ENCODE results near the gene GNAS. TPM values are rescaled to one million over a fixed set of nuclear protein-coding genes. Genes with fewer than 3 reads are reported as not detected.
"Not testable (repeated sequence)": the region's sequence is repeated elsewhere in the genome, so short reads cannot be mapped to it uniquely, and the experiment has no call there.

The GNAS gene
- total RNA-seq, 1 experiment from 2014 or later = 418 TPM

GRCh38 chr20:58826271-58826670 is 26.2 kb upstream of the GNAS start:
- no peak for DNase-seq (ENCODE audit: low read depth)

- no peak for DNase-seq (ENCODE audit: low read depth)
These were observed 24.4 kb upstream of the GNAS start for GRCh38 chr20:58828136-58828535.

GRCh38 chr20:58828804-58829203 is 23.7 kb upstream of the GNAS start:
- DNase-seq (ENCODE audit: low read depth) = not testable (repeated sequence)

GRCh38 chr20:58829531-58829941 is 23.0 kb upstream of the GNAS start:
- peak; percentile 13 for DNase-seq (ENCODE audit: low read depth)

- DNase-seq (ENCODE audit: low read depth) = no peak
These were observed 20.1 kb upstream of the GNAS start for GRCh38 chr20:58832457-58832856.

GRCh38 chr20:58833921-58834320 is 18.6 kb upstream of the GNAS start:
- DNase-seq (ENCODE audit: low read depth) = no peak

GRCh38 chr20:58835231-58835630 is 17.3 kb upstream of the GNAS start:
- DNase-seq (ENCODE audit: low read depth) = no peak

- no peak for DNase-seq (ENCODE audit: low read depth)
These were observed 15.8 kb upstream of the GNAS start for GRCh38 chr20:58836616-58837204.

- DNase-seq (ENCODE audit: low read depth) = no peak
These were observed 14.8 kb upstream of the GNAS start for GRCh38 chr20:58837717-58838116.

- no peak for DNase-seq (ENCODE audit: low read depth)
These were observed 14.3 kb upstream of the GNAS start for GRCh38 chr20:58838174-58838573.

GRCh38 chr20:58839474-58839874 is 13.0 kb upstream of the GNAS start:
- no peak for DNase-seq (ENCODE audit: low read depth)

- DNase-seq (ENCODE audit: low read depth) = no peak
These were observed 12.3 kb upstream of the GNAS start for GRCh38 chr20:58839991-58840747.

GRCh38 chr20:58840816-58841538 is 11.5 kb upstream of the GNAS start:
- no peak for DNase-seq (ENCODE audit: low read depth)

GRCh38 chr20:58841539-58842264 is 10.8 kb upstream of the GNAS start:
- DNase-seq (ENCODE audit: low read depth) = no peak

- DNase-seq (ENCODE audit: low read depth) = no peak
These were observed 10.2 kb upstream of the GNAS start for GRCh38 chr20:58842276-58842675.

- DNase-seq (ENCODE audit: low read depth) = no peak
These were observed 9.4 kb upstream of the GNAS start for GRCh38 chr20:58843128-58843556.

GRCh38 chr20:58845706-58846105 is 6.8 kb upstream of the GNAS start:
- no peak for DNase-seq (ENCODE audit: low read depth)

- no peak for DNase-seq (ENCODE audit: low read depth)
These were observed 5.1 kb upstream of the GNAS start for GRCh38 chr20:58847463-58847862.

- DNase-seq (ENCODE audit: low read depth) = peak; percentile 84
These were observed 1.8 kb upstream of the GNAS start, which contains the start of gene GNAS-AS1 for GRCh38 chr20:58850693-58851174. Gene GNAS-AS1 (minus strand): TSS chr20:58850902.

- no peak for DNase-seq (ENCODE audit: low read depth)
These were observed 1.1 kb upstream of the GNAS start for GRCh38 chr20:58851221-58851968.

GRCh38 chr20:58851969-58852458 is 502 bp upstream of the GNAS start:
- DNase-seq (ENCODE audit: low read depth) = no peak

Measured in HT1080 (cell line).